ENCODE measurements around the gene CIP2A.
"Not testable (repeated sequence)": the region's sequence is repeated elsewhere in the genome, so short reads cannot be mapped to it uniquely, and the experiment has no call there.

The CIP2A gene

DNA sequence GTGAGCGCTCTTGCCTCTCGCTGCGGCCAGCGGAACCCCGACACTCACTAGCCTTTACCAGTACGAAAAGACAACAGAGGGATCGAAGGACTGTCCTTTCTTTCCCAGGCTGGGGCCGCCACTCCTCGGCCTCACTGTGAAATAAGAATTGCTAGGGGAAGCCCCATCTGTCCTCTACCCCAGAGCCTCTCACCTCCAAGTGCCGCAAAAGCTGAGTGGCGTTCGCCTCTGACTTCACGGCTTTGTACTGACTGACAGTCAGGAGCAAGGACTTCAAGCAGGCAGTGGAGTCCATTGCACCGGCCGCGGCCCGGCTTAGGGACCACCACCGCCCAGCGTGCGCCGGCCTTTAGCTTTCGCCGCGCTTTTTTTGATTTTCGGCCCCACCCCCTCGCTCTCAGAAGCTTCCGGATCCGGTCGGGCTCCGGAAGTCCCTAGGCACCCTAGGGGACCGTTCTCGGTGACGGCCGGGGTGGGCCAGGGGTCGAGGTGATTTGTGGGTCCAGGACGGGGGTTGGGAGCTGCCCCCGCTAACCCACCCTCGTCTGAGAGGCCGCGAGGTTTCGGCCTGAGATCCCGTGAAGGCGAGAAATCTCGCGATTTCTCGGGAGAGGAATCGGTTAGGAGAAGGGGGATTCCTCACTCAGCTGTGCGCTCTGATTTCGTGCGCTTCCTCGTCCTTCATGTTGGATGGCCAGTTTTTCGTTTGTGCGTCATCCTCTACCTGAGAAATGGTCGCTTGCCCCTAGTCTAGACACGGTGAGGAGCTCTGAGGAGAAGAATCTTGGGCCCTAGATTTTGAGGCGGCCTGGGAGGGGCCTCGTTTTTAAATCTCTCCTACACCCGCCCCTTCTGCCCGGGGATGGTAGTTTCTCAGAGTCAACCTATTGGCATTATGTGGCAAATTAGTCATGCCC, at the start of gene CIP2A, which contains the start of gene DZIP3:
Gene CIP2A, minus strand, starts transcription at position 358 of the 917 bp plus-strand sequence. Its CDS starts 63 bp downstream, at position 295.
Gene DZIP3, plus strand, starts transcription at position 642 of the 917 bp plus-strand sequence. CDS start 15,685 bp downstream, outside the sequence.
- H3K4me3 Mint-ChIP-seq, result peak within 1 kb of the TSS; percentile 100
- peaks cover 45% of the 10 kb centered on the region for H3K36me3 Mint-ChIP-seq (ENCODE audit: low read depth)
- H3K4me1 Mint-ChIP-seq (ENCODE audit: low read depth), result peaks cover 45% of the 10 kb centered on the region
- no peaks in the 10 kb centered on the region for H3K27me3 Mint-ChIP-seq
- H3K9me3 Mint-ChIP-seq, result no peaks in the 10 kb centered on the region
- DNase-seq, result peak; percentile 89
- H3K27ac Mint-ChIP-seq, result peak within 1 kb of the TSS; percentile 100

DNA sequence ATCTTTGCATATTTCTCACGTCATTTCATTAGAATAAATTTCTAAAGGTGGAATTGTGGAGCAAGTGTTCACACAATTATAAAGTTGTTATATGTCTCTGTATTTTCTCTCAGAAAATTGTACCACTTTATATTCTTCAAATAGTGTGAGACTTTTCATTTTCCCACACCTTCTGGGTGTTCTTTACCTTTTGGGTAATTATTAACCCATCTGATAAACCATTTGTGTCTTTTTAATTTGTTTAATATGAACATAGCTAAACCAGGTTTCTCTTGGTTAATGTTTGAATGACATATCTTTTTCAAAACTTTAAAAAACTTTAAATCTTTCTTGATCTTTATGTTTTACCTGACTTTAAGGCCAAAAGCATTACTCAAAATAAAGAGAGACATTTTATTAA, 40.7 kb upstream of the CIP2A start:
- no peak for DNase-seq
- H3K4me1 Mint-ChIP-seq (ENCODE audit: low read depth), result no peaks in the 10 kb centered on the region
- no peaks in the 10 kb centered on the region for H3K9me3 Mint-ChIP-seq
- H3K36me3 Mint-ChIP-seq (ENCODE audit: low read depth), result peaks cover 8% of the 10 kb centered on the region
- H3K4me3 Mint-ChIP-seq, result no peak overlapping the region
- H3K27me3 Mint-ChIP-seq, result no peaks in the 10 kb centered on the region
- no peak overlapping the region for H3K27ac Mint-ChIP-seq

DNA sequence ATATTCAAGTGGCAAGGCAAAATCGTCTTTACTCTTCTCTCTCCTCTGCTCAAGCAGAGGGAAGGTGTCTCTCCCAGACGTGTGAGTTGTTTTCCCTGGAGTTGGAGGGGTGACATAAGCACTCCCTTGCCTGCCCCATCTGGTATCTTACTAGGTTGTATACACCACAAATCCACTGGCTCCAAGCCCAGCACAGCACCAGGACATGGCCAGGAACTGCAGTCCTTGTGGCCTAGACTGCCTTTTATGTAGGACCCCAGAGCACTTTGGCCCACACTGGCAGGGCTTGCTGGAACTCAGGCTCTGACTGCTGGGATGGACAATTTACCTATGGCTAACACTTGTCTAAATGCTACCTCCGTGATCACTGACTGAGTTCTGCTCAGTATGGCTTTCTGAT, 34.3 kb upstream of the CIP2A start:
- peaks cover 15% of the 10 kb centered on the region for H3K36me3 Mint-ChIP-seq (ENCODE audit: low read depth)
- no peaks in the 10 kb centered on the region for H3K4me1 Mint-ChIP-seq (ENCODE audit: low read depth)
- DNase-seq, result no peak
- H3K27me3 Mint-ChIP-seq, result no peaks in the 10 kb centered on the region
- H3K27ac Mint-ChIP-seq, result no peak overlapping the region
- H3K4me3 Mint-ChIP-seq, result no peak overlapping the region
- no peaks in the 10 kb centered on the region for H3K9me3 Mint-ChIP-seq

DNA sequence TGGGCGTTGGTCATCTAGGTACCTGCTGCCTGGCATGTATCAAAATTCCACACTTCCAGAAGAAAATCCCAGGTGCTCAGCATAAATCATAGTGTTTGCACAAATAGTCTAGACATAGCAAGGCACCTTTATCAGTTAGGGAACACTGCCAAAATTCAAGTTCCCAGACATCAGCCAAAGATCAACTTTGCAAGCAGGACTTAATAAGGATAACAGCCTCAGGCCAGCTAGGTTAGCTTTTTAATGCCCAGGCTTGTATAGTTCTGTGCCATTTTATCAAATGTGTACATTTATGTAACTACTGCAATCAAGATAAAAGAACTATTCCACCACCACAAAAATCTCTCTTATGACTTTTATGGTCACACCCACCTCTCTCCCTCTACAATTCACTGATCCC, 31.0 kb upstream of the CIP2A start:
- peaks cover 17% of the 10 kb centered on the region for H3K36me3 Mint-ChIP-seq (ENCODE audit: low read depth)
- DNase-seq, result no peak
- no peaks in the 10 kb centered on the region for H3K9me3 Mint-ChIP-seq
- H3K4me3 Mint-ChIP-seq, result no peak overlapping the region
- no peaks in the 10 kb centered on the region for H3K27me3 Mint-ChIP-seq
- H3K27ac Mint-ChIP-seq, result no peak overlapping the region
- H3K4me1 Mint-ChIP-seq (ENCODE audit: low read depth), result no peaks in the 10 kb centered on the region

DNA sequence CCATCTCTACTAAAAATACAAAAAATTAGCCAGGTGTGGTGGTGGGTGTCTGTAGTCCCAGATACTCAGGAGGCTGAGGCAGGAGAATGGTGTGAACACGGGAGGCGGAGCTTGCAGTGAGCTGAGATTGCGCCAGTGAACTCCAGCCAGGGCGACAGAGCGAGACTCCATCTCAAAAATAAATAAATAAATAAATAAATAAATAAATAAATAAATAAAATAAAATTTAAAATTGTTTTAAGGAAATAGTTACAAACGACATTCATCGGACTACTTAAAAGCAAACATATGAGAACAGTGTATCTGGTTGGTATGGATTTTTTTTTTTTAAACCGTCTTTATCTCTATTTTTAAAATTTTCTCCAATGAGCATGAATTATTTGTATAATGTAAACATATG, 26.9 kb upstream of the CIP2A start:
- not testable (repeated sequence) for H3K27ac Mint-ChIP-seq; H3K4me1 Mint-ChIP-seq (ENCODE audit: low read depth); H3K27me3 Mint-ChIP-seq; H3K9me3 Mint-ChIP-seq; H3K4me3 Mint-ChIP-seq; DNase-seq
- H3K36me3 Mint-ChIP-seq (ENCODE audit: low read depth), result peaks cover 13% of the 10 kb centered on the region

DNA sequence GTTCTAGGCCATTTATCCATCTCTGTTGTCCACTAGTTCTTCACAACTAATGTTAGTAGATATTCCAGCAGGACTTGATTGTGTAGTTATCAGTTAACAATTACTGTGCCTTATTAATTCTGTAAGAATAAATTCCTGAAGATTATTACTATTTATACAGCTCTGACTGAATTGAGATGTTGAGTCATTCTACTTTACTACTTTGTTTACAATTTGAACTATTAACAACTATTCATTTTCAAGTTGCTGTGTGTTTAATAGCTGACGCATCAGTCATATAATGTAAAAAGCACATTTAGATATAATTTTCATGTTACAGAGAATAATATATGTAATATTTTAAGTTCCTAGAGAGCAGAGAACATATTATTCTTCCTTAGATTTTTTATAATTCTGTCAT, 21.4 kb upstream of the CIP2A start:
- Mint-ChIP-seq H3K27me3 (no peaks in the 10 kb centered on the region), H3K4me1 (ENCODE audit: low read depth) (peaks cover 12% of the 10 kb centered on the region), H3K27ac (no peak overlapping the region), H3K4me3 (no peak overlapping the region), H3K9me3 (no peaks in the 10 kb centered on the region), H3K36me3 (ENCODE audit: low read depth) (peaks cover 10% of the 10 kb centered on the region)
- no peak for DNase-seq

DNA sequence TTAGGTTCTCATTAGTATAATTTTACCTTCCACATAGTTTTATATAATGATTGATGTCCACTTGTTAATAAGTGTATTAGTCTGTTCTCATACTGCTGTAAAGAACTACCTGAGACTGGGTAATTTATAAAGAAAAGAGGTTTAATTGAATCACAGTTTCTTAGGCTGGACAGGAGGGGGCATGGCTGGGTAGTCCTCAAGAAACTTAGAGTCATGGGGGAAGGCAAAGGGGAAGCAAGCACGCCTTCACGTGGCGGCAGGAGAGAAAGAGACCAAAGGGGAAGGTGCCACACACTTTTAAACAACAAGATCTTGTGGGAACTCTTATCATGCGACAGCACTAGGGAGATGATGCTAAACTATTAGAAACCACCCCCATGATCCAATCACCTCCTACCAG, 19.5 kb upstream of the CIP2A start:
- H3K27ac Mint-ChIP-seq, result no peak overlapping the region
- no peak for DNase-seq
- H3K36me3 Mint-ChIP-seq (ENCODE audit: low read depth), result peaks cover 10% of the 10 kb centered on the region
- H3K4me3 Mint-ChIP-seq, result no peak overlapping the region
- H3K9me3 Mint-ChIP-seq, result no peaks in the 10 kb centered on the region
- no peaks in the 10 kb centered on the region for H3K27me3 Mint-ChIP-seq
- peaks cover 31% of the 10 kb centered on the region for H3K4me1 Mint-ChIP-seq (ENCODE audit: low read depth)

DNA sequence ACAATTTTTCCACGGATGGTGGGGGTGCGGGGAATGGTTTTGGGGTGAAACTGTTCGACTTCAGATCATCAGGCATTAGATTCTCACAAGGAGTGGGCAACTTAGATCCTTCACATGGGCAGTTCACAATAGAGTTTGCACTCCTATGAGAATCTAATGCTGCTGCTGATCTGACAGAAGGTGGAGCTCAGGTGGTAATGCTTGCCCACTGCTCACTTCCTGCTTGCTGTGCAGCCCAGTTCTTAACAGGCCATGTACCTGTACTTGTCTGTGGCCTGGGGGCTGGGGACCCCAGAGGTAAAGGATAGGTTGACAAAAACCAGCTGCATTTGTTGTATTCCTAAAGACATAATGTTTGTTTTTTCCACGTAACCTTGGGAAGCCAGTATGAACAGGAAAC, 16.3 kb upstream of the CIP2A start:
- Mint-ChIP-seq H3K27me3 (no peaks in the 10 kb centered on the region), H3K9me3 (peaks cover 4% of the 10 kb centered on the region), H3K4me1 (ENCODE audit: low read depth) (peaks cover 59% of the 10 kb centered on the region), H3K4me3 (no peak overlapping the region), H3K27ac (peak overlapping the region; percentile 61), H3K36me3 (ENCODE audit: low read depth) (peaks cover 16% of the 10 kb centered on the region)
- no peak for DNase-seq

DNA sequence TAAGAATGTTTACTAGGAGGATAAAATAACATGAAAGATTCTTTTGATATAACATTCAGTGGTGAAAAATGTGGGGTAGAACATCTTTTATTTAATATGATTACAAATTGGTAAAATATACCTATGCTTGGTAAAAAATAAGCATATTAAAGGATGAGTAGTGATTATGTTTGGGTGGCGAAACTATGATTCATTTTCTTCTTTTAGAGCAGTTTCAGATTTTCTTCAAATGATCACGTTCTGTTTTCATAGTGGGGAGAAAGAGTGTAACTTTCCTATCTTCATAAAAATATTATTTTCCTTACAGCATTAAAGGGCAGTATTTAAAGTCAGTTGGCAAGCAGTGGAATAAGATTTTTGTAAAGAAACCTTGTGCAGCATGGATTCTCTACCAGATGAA, 15.8 kb upstream of the CIP2A start:
- Mint-ChIP-seq H3K36me3 (ENCODE audit: low read depth) (peaks cover 16% of the 10 kb centered on the region), H3K9me3 (peaks cover 4% of the 10 kb centered on the region), H3K4me1 (ENCODE audit: low read depth) (peaks cover 63% of the 10 kb centered on the region), H3K27ac (peak overlapping the region; percentile 61), H3K4me3 (no peak overlapping the region), H3K27me3 (no peaks in the 10 kb centered on the region)
- DNase-seq, result no peak

DNA sequence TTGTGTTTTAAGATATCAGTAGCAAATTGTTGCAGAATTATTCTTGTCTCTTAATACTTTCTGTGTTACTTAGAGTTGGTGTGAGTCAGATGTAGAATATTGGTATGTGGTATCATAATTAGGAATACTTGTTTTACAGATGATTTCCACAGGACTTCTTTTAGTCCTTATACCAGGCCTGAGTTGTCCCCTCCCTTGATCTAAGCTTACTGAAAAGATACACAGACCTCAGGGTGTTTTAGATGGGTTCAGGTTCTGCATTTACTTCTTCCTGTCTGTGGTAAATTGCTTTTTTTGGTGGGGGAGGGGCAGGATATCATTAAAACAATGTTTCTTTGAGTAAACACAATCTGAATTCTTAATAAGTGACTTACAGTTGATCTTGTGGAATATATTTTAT, 14.5 kb upstream of the CIP2A start:
- Mint-ChIP-seq H3K9me3 (peaks cover 4% of the 10 kb centered on the region), H3K4me3 (no peak overlapping the region), H3K36me3 (ENCODE audit: low read depth) (peaks cover 10% of the 10 kb centered on the region), H3K27me3 (no peaks in the 10 kb centered on the region), H3K4me1 (ENCODE audit: low read depth) (peaks cover 70% of the 10 kb centered on the region), H3K27ac (peak overlapping the region; percentile 85)
- no peak for DNase-seq

DNA sequence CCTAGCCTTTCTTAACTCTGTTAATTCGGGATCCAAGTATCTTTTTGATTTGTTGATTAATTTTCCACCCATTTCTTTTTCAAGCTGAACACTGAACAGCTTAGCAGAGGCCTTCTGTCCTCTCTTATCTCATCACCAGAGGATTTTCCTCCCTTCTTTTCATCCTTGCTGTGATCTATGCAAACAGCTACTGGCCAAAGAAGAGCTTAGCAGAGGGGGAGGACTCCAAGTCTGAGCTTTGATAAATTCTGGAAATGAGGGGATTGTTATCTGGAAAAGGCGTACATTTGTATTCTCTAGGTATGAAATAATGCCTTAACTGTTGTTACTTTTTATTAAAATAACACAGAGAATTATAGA, 13.7 kb upstream of the CIP2A start:
- Mint-ChIP-seq H3K9me3 (peaks cover 4% of the 10 kb centered on the region), H3K27me3 (no peaks in the 10 kb centered on the region), H3K4me3 (peak overlapping the region; percentile 61), H3K36me3 (ENCODE audit: low read depth) (peaks cover 9% of the 10 kb centered on the region), H3K27ac (peak overlapping the region; percentile 63), H3K4me1 (ENCODE audit: low read depth) (peaks cover 70% of the 10 kb centered on the region)
- no peak for DNase-seq

DNA sequence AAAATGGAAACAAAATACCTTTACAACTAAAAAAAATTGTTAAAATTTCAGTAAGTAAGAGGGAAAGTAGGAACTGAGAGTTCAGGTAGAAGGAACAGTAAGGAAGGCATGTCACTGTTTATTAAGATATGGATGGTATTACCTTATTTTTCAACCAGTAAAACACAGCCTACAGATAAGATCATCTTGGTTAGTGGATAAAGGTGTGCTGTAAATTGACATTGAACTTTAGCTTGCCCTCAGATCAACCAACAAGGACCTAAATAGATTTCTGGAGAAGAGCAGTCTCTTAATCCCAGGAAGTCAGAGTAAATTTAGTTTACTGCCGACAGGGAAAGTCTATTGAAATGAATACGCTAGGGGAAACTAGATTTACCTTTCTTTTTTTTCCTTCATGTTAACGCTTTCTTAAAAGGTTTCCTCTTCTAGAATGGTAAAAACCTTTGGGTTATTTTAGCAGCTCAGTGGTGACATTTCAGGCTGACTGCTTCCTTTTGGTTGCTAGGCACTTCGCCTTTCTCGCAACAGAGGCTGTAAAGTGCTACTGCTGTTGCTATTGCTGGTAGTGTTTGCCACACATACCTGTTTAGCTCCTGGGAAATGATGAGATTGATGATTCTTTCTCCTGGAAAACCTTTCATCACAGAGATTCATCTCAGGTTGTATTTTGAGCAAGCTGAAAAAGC, 13.2 kb upstream of the CIP2A start:
- Mint-ChIP-seq H3K4me3 (peak overlapping the region; percentile 61), H3K9me3 (peaks cover 4% of the 10 kb centered on the region), H3K27me3 (no peaks in the 10 kb centered on the region), H3K36me3 (ENCODE audit: low read depth) (peaks cover 8% of the 10 kb centered on the region), H3K4me1 (ENCODE audit: low read depth) (peaks cover 71% of the 10 kb centered on the region), H3K27ac (peak overlapping the region; percentile 63)
- DNase-seq, result no peak

DNA sequence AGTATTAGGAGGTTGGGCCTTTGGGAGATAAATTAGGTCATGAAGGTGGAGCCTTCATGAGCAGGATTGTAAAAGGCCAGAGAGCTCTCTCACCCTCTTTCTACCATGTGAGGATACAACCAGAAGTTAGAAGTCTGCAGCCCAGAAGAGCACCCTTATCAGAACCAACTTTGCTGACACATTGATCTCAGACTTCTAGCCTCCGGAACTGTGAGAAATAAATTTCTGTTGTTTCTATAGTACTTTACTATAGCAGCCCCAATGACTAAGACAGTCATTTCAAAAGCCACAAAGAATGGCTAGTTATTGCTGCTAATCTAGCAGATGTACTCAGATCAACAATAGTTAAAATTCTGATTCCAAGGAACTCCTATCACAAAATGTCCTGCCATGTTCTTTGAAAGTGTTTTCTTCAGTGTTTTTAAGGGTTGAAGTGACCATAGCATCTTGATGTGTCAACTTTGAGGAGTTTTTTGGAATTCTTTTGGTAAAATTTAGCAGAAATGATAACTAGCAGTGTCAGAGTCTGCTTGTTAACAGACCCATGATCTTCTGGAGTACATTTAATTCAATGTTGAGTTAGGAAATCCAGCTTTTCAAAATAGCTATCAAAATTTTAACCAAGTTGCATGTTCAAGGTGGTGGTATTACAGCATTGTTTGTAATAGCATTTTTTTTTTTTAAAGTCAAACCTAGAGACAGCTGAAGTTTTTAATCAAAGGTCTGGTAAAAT, 10.6 kb upstream of the CIP2A start:
- Mint-ChIP-seq H3K27me3 (no peaks in the 10 kb centered on the region), H3K27ac (peak overlapping the region; percentile 52), H3K36me3 (ENCODE audit: low read depth) (peaks cover 8% of the 10 kb centered on the region), H3K4me3 (no peak overlapping the region), H3K9me3 (peaks cover 4% of the 10 kb centered on the region), H3K4me1 (ENCODE audit: low read depth) (peaks cover 67% of the 10 kb centered on the region)
- DNase-seq, result no peak

DNA sequence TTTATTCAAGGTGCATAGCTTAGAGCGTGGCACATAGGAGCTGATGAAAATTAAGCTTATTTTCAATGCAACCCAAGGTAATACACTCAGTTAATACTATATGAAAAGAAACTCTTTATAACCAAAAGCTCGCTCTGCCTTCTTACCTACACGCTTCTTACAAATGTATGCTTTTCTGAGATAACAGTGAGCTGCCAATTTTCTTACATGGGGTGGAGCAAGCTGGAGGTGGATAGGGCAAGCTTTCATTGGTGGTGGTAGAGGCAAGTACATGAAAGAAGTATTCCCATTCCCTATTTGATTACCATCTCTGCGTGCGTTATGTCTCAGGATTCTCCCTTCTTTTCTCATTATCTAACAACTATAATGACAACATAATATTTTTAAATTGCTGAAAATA, 9.1 kb upstream of the CIP2A start:
- Mint-ChIP-seq H3K27me3 (no peaks in the 10 kb centered on the region), H3K27ac (no peak overlapping the region), H3K9me3 (peaks cover 4% of the 10 kb centered on the region), H3K4me3 (no peak overlapping the region), H3K4me1 (ENCODE audit: low read depth) (peaks cover 53% of the 10 kb centered on the region), H3K36me3 (ENCODE audit: low read depth) (peaks cover 8% of the 10 kb centered on the region)
- no peak for DNase-seq
